HFFc6 (cell line): Measurements from ENCODE around the gene A2ML1. TPM values are rescaled to one million over a fixed set of nuclear protein-coding genes. Genes with fewer than 3 reads are reported as not detected.
"Not testable (repeated sequence)": the region's sequence is repeated elsewhere in the genome, so short reads cannot be mapped to it uniquely, and the experiment has no call there.

Experiments
- DNase-seq: peaks from one replicate; pipeline ENCODE4 v3.0.0-alpha.2; 2018
- H3K27ac Mint-ChIP-seq: 2 replicates; pipeline ENCODE4 v1.8.0; 2020; ENCODE audit warnings: mild to moderate bottlenecking, mixed read lengths
- H3K27me3 Mint-ChIP-seq: 2 replicates; pipeline ENCODE4 v1.8.0; 2021; ENCODE audit warnings: mild to moderate bottlenecking, moderate library complexity, mixed read lengths; ENCODE audit not compliant: insufficient read depth
- H3K36me3 Mint-ChIP-seq: 2 replicates; pipeline ENCODE4 v1.8.0; 2021; ENCODE audit warnings: low read depth, mixed read lengths
- H3K4me1 Mint-ChIP-seq: 2 replicates; pipeline ENCODE4 v1.8.0; 2020; ENCODE audit warnings: low read depth, mixed read lengths
- H3K4me3 Mint-ChIP-seq: 2 replicates; pipeline ENCODE4 v1.8.0; 2020; ENCODE audit warnings: mild to moderate bottlenecking, moderate library complexity, mixed read lengths
- H3K9me3 Mint-ChIP-seq: 2 replicates; pipeline ENCODE4 v1.8.0; 2020; ENCODE audit warnings: mild to moderate bottlenecking, mixed read lengths
- total RNA-seq, 6 experiments: library from RNA; stranded (reverse); fragmentation: NEBNext Ultra II Directional; extraction: Animal tissue kit (Norgen Biotek cat#: 25700); gene quantifications; 2 replicates in 1 of 6; 3 replicates in 5 of 6; pipeline ENCODE4 v1.2.3, GENCODE V29; 2021
- TF ChIP-seq, protein P1 (sequence below): fragments of 200-600 bp; sonication (generic); IDR thresholded peaks from 2 replicates; pipeline ENCODE4 v1.5.0; 2021; ENCODE audit warnings: antibody characterized with exemption, mild to moderate bottlenecking

A2ML1 gene
- total RNA-seq, 6 experiments from 2014 or later, result not detected

DNA sequence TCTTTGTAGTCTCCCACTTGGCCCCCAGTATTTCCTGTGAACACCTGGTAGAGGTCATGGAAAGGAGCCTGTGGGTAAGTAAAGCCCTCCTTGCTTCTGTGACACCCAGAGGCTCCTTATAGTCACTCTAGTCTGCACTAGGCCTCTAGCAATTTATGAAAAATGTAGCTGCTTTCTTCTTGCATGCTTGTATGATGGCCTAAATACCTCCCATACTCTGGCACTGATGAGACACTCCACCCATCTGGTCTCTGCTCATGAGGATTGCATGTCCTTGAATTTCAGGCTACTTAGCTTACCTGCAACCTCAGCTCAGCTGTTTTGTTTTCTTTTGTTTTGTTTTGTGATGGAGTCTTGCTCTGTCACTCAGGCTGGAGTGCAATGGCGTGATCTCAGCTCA lies 4.6 kb upstream of the A2ML1 start:
- peaks cover 14% of the 10 kb centered on the region for H3K27me3 Mint-ChIP-seq
- no peaks in the 10 kb centered on the region for H3K4me1 Mint-ChIP-seq
- TF ChIP-seq, protein P1, sequence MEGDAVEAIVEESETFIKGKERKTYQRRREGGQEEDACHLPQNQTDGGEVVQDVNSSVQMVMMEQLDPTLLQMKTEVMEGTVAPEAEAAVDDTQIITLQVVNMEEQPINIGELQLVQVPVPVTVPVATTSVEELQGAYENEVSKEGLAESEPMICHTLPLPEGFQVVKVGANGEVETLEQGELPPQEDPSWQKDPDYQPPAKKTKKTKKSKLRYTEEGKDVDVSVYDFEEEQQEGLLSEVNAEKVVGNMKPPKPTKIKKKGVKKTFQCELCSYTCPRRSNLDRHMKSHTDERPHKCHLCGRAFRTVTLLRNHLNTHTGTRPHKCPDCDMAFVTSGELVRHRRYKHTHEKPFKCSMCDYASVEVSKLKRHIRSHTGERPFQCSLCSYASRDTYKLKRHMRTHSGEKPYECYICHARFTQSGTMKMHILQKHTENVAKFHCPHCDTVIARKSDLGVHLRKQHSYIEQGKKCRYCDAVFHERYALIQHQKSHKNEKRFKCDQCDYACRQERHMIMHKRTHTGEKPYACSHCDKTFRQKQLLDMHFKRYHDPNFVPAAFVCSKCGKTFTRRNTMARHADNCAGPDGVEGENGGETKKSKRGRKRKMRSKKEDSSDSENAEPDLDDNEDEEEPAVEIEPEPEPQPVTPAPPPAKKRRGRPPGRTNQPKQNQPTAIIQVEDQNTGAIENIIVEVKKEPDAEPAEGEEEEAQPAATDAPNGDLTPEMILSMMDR, result no peak
- H3K9me3 Mint-ChIP-seq, result no peaks in the 10 kb centered on the region
- H3K36me3 Mint-ChIP-seq, result no peaks in the 10 kb centered on the region
- DNase-seq, result peak; percentile 10
- H3K27ac Mint-ChIP-seq, result no peak overlapping the region
- H3K4me3 Mint-ChIP-seq, result no peak overlapping the region

DNA sequence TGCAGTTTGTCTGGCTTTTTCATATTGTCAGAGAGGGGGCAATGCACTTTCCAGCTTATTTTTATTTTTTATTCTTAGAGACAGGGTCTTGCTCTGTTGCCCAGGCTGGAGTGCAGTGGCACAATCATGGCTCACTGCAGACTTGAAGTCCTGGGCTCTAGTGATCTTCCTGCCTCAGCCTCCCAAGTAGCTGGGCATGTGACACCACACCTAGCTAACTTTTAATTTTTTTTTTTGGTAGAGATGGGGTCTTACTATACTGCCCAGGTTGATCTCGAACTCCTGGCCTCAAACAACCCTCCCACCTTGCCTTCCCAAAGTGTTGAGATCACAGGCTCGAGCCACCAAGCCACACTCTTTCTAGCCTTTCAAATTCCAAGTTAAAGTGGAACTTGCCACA lies 3.9 kb upstream of the A2ML1 start:
- Mint-ChIP-seq H3K9me3 (no peaks in the 10 kb centered on the region), H3K4me3 (no peak overlapping the region), H3K4me1 (no peaks in the 10 kb centered on the region), H3K27ac (no peak overlapping the region), H3K36me3 (no peaks in the 10 kb centered on the region), H3K27me3 (peaks cover 16% of the 10 kb centered on the region)
- TF ChIP-seq, protein P1, result no peak
- no peak for DNase-seq

DNA sequence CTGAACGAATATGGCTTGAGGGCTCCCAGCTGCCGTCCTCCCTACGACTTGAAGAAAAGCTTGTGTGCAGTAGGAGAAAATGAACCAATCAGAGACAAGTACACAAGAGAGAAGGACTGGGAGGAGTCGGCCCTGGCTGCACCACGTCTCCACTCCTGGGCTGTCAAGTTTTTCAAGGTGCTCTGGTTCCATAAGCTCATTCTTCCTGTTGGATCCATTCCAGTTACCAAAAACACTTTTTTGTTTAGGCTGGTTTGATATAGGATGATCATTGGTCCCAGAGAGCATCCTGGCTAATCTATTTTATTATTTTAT lies 2.8 kb upstream of the A2ML1 start:
- Mint-ChIP-seq H3K27me3 (peaks cover 18% of the 10 kb centered on the region), H3K4me1 (no peaks in the 10 kb centered on the region), H3K27ac (no peak overlapping the region), H3K36me3 (no peaks in the 10 kb centered on the region), H3K9me3 (no peaks in the 10 kb centered on the region), H3K4me3 (no peak overlapping the region; the same call in 1 of the 2 replicates)
- TF ChIP-seq, protein P1, result no peak
- no peak for DNase-seq

DNA sequence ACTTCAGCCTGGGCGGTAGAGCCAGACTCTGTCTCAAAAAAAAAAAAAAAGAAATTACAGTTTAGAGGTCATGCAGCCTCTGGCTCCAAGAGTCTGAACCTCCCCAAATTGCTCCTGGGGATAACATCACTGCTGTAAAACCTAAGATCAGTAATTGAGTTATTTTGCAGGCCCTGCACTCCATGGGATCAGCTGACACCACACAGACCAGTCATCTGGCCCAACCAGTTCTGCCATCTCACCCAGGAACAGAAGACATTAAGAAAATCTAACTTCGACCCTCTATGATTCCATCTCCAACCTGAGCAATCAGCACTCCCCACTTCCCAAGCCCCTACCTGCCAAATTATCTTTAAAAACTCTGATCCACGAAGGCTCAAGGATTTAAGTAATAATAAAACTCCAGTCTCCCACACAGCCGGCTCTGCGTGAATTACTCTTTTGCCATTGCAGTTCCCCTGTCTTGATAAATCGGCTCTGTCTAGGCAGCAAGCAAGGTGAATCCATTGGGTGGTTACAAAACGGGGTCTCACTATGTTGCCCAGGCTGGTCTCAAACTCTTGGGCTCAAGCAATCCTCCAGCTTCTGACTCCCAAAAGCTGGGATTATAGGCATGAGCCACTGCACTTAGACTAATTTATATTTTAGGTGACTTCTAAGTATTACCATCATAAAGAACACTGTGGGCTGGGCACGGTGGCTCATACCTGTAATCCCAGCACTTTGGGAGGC lies 1.6 kb upstream of the A2ML1 start:
- H3K9me3 Mint-ChIP-seq, H3K36me3 Mint-ChIP-seq, H3K4me3 Mint-ChIP-seq, H3K27ac Mint-ChIP-seq, H3K4me1 Mint-ChIP-seq, DNase-seq: not testable (repeated sequence)
- peaks cover 18% of the 10 kb centered on the region for H3K27me3 Mint-ChIP-seq

DNA sequence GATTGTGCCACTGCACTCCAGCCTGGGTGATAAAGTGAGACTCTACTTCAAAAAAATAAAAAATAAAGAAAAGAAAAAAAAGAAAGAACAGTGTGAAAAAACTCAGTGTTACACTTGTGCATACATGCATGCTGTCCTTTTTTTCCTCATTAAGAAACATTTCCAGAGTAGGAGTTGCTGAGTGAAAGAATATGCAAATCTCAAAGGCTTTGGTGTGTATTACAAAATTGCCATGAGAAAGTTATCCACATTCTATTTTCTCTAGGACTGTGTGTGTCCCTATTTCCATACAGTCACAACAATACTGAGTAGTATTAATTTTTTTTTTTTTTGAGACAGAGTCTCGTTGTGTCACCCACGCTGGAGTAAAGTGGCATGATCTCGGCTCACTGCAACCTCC lies 830 bp upstream of the A2ML1 start:
- Mint-ChIP-seq H3K4me1 (no peaks in the 10 kb centered on the region), H3K4me3 (no peak overlapping the region), H3K27me3 (peaks cover 16% of the 10 kb centered on the region), H3K9me3 (no peaks in the 10 kb centered on the region), H3K27ac (no peak overlapping the region), H3K36me3 (no peaks in the 10 kb centered on the region)
- TF ChIP-seq, protein P1, result no peak
- DNase-seq, result no peak

GRCh38 chr12:8823565-8824300 lies 1.3 kb downstream of the A2ML1 start:
- Mint-ChIP-seq H3K9me3 (no peaks in the 10 kb centered on the region), H3K36me3 (no peaks in the 10 kb centered on the region), H3K4me3 (no peak overlapping the region), H3K4me1 (peaks cover 1% of the 10 kb centered on the region; the same call in 1 of the 2 replicates), H3K27me3 (peaks cover 9% of the 10 kb centered on the region), H3K27ac (no peak overlapping the region)
- TF ChIP-seq, protein P1, result peak; percentile 78
- peak; percentile 11 for DNase-seq
